ENCODE measurements around the gene KRT8.
"Not testable (repeated sequence)": the region's sequence is repeated elsewhere in the genome, so short reads cannot be mapped to it uniquely, and the experiment has no call there.

KRT8 gene

GRCh38 chr12:52901715-52902541 lies 2.9 kb downstream of the KRT8 start:
- DNase-seq = no peak

GRCh38 chr12:52900896-52901714 lies 3.8 kb downstream of the KRT8 start:
- no peak for DNase-seq

- no peak for DNase-seq
Observed at GRCh38 chr12:52900166-52900895, 4.5 kb downstream of the KRT8 start.

- no peak for DNase-seq
Observed at GRCh38 chr12:52899338-52900035, 5.4 kb downstream of the KRT8 start.

- DNase-seq = no peak
Observed at GRCh38 chr12:52896190-52897100, 8.4 kb downstream of the KRT8 start.

GRCh38 chr12:52895726-52896189 lies 9.1 kb downstream of the KRT8 start:
- no peak for DNase-seq

GRCh38 chr12:52892974-52893373 lies 11.9 kb downstream of the KRT8 start:
- no peak for DNase-seq

- DNase-seq = no peak
Observed at GRCh38 chr12:52892207-52892852, 12.5 kb downstream of the KRT8 start.

- no peak for DNase-seq
Observed at GRCh38 chr12:52891044-52891443, 13.8 kb downstream of the KRT8 start.

GRCh38 chr12:52890417-52890816 lies 14.5 kb downstream of the KRT8 start:
- no peak for DNase-seq

GRCh38 chr12:52884526-52885293 lies 20.2 kb downstream of the KRT8 start:
- no peak for DNase-seq

- not testable (repeated sequence) for DNase-seq
Observed at GRCh38 chr12:52880499-52880898, 24.4 kb downstream of the KRT8 start.

GRCh38 chr12:52879394-52880351 lies 25.2 kb downstream of the KRT8 start:
- DNase-seq = peak; percentile 38

- no peak for DNase-seq
Observed at GRCh38 chr12:52878507-52879393, 26.1 kb downstream of the KRT8 start.

GRCh38 chr12:52877242-52877641 lies 27.6 kb downstream of the KRT8 start:
- no peak for DNase-seq

GRCh38 chr12:52876372-52876771 lies 28.5 kb downstream of the KRT8 start:
- DNase-seq = no peak

GRCh38 chr12:52874573-52875435 lies 30.1 kb downstream of the KRT8 start:
- DNase-seq = no peak

Data from NCI-H1105 (cell line).